K562 treated with DMSO at 1 percent for 48 hours (cell line): ENCODE results near the gene MAGED4. TPM values are rescaled to one million over a fixed set of nuclear protein-coding genes. Genes with fewer than 3 reads are reported as not detected.

Source experiments
- total RNA-seq: library from RNA; unstranded; fragments of 300-600 nt; gene quantifications from 2 replicates; pipeline ENCODE4 v1.2.3, GENCODE V29; 2022; ENCODE audit warnings: low replicate concordance; ENCODE audit errors: extremely low read depth

Gene MAGED4, protein sequence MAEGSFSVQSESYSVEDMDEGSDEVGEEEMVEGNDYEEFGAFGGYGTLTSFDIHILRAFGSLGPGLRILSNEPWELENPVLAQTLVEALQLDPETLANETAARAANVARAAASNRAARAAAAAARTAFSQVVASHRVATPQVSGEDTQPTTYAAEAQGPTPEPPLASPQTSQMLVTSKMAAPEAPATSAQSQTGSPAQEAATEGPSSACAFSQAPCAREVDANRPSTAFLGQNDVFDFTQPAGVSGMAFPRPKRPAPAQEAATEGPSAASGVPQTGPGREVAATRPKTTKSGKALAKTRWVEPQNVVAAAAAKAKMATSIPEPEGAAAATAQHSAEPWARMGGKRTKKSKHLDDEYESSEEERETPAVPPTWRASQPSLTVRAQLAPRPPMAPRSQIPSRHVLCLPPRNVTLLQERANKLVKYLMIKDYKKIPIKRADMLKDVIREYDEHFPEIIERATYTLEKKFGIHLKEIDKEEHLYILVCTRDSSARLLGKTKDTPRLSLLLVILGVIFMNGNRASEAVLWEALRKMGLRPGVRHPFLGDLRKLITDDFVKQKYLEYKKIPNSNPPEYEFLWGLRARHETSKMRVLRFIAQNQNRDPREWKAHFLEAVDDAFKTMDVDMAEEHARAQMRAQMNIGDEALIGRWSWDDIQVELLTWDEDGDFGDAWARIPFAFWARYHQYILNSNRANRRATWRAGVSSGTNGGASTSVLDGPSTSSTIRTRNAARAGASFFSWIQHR
- total RNA-seq: not detected in 2 replicates

DNA sequence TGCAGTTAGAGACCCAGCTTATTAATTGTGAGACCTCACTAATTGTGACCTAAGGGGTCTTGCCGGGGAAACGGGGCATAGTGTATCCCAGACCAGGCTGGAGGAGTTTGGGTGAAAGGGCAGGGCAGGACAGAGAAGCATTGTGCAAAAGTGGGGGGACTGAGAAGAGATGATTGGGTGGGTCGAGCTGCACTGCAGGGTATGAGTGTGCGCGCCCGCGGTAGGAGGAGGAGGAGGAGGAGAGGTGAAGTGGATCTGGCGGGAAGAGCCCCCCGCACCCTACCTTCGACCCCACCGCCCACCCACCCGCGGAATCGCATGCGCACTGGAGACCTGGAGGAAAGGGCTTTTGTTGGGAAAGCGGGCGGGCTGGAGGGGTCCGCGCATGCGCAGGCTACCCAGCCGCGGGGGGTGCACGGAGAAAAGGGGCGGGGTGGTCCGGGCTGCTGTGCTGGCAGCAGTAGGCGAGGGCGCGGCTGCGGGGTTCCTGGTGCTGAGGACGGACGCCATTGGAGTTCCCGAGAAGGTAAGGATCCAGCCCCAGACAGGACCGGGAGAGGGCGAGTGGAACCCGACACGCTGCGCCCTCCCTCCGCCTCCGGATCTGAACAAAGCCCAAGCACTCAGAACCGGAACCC lies at the start of gene MAGED4:
Gene MAGED4, plus strand, starts transcription at position 449 of the 638 bp plus-strand sequence. CDS start 1,035 bp downstream, outside the sequence.

Other genes with a start within 250 kb of the MAGED4 start
- gene MAGED4B, start 115.7 kb upstream of the MAGED4 start, total RNA-seq: not detected in 2 replicates
- gene XAGE2, start 184.1 kb downstream of the MAGED4 start, total RNA-seq: not detected in 2 replicates